NCI-H2196 (cell line): ENCODE results near the gene OLFML1.
A peak's percentile ranks its signal among the peaks of the same experiment; 100 is the strongest.

Experiments
- DNase-seq: peaks from one replicate; lab custom pipeline; 2025; ENCODE audit not compliant: unreplicated experiment; lab: John Stamatoyannopoulos, UW

Gene OLFML1

DNA sequence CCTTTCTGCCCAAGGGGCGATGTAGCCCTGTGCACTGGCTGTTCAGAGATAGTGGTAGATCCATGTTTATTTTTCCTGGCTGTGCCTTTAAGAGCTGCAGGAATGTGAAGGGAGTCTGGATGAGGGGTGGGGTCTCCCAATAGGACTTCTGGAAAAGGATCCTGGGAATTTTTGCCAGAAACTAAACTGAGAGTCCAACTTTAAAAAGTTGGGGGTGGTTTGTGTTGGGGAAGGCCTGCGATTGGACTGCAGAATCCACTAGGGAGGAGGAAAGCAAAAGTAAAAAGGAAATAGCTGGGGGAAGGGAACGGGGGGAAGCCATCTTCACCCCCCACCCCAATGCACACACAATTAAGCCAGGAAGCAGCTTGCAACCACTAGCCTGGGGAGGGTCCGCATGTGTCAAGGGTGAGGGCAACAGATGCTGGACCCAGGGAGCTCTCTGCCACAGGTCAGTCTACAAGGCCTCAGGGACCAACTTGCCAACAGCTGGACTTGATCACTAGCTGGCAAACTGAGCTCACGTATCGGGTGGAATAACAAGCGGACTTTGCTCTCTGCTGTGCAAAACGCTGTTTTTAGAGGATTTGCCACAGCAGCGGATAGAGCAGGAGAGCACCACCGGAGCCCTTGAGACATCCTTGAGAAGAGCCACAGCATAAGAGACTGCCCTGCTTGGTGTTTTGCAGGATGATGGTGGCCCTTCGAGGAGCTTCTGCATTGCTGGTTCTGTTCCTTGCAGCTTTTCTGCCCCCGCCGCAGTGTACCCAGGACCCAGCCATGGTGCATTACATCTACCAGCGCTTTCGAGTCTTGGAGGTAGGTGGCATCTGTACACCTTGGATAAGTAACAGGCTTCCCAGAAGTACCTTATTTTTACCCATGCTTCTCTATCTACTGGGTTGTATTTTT is at the start of gene OLFML1:
OLFML1 (plus strand) TSS at position 321 of the 912 bp plus-strand sequence; CDS start at position 691, 370 bp downstream.
- no peak for DNase-seq

DNA sequence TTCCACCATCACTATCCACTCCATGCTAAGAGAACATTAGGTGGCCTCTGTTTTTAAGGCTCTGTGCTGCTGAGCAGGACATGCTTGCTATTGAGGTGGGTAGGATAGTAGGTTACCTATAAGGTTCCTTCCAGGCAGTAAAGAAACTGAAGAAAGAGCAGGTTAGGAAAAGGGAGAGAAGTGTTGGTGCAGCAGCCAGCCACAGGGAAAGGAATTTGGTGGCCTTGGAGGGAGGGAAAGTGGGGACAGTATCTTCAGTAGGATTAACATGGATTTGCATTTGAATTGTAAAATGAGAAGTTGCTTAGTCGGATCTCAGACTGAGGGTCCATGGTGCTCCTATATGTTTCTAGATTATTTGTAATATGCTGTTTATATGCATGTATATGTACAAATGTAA is 49.2 kb upstream of the OLFML1 start:
- no peak for DNase-seq

DNA sequence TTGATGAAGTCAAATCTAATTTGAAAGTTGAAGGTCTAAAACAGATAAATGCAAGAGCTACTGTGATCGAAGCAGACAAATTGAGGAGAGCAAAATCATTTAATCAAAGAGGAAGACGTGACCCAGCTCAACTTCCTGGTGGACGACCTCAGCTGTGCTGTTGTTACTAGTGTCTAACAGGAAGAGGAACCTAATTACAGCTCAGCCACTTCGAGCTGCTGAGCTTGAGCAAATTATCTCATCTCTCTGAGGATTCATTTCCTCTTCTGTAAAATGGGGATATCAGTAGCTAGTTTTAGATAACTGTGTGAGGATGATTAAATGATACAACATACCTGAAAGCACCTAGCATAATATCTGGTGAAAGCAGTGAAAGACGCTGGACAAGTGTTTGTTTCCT is 48.6 kb upstream of the OLFML1 start:
- no peak for DNase-seq

DNA sequence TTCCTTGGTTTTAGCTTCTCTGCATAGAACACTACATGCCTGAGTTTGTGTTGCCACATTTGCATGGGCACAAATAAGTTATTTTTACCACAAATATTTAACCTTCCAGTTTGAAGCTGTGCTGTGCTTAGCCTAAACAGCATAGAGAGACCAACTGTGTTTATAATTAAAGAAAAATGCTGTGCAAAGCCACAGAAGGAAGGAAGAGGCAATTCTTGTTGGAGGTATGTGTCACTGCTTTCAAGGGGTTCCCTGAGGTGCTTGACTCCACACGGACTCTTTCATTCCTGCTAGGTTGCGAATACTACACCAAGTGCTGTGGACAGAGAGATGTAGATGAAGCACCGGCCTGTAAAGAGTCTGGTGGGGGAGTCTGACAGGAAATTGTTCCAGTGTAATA is 47.6 kb upstream of the OLFML1 start:
- no peak for DNase-seq

DNA sequence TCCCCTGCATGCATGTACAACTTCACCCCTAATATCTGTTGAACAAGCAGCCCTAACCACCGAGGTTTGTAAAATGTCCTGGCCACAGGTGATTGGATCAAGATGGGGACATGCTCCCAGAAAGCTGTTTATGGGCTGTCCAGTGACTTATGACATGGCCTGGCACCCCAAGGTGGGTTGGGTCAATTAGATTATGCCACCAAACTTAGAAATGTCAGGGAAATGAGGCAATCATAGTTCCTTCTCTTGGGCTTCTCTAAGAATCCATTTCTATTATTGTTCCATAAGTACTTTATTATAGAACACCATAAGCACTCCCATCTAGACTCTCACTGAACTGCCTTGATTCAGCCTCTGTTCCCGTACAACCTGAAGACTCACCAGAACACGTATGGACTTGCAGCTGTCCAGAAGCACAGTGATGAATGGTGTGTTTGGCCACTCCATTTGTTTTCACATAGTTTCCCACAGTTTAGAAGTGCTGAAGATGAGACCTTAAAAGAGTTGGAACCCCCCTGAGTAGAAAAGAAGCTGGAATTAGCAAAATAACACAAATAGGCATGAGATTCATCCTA is 45.5 kb upstream of the OLFML1 start:
- no peak for DNase-seq

DNA sequence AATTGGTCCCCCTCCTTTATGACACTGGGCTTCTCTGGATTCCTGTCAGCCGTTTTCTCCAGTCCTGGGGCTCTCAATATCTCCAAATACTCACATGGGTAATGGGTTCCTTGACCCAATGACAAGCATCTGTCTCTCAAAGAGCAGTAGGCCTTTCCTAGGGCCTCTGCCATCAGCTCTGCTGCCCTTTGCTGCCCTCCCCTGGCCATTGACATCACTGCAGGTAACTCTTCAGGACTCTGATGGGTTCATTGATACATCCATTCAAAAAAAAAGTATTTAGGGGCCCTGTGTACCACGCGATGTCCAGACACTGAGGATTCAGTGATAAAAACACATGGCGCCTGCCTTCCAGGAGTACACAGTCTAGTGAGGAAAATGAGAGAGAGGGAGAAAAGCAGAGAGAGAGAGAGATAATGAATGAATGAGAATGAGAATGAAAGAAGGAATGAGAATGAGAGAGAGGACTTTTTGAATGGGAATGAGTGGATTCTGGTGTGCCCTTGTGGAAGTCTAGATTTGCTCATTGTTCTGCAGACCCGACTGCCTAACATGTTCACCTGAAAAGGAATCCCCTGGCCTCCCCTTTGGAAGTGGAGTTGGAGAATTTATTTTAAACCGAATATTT is 42.6 kb upstream of the OLFML1 start:
- peak; percentile 60 for DNase-seq

DNA sequence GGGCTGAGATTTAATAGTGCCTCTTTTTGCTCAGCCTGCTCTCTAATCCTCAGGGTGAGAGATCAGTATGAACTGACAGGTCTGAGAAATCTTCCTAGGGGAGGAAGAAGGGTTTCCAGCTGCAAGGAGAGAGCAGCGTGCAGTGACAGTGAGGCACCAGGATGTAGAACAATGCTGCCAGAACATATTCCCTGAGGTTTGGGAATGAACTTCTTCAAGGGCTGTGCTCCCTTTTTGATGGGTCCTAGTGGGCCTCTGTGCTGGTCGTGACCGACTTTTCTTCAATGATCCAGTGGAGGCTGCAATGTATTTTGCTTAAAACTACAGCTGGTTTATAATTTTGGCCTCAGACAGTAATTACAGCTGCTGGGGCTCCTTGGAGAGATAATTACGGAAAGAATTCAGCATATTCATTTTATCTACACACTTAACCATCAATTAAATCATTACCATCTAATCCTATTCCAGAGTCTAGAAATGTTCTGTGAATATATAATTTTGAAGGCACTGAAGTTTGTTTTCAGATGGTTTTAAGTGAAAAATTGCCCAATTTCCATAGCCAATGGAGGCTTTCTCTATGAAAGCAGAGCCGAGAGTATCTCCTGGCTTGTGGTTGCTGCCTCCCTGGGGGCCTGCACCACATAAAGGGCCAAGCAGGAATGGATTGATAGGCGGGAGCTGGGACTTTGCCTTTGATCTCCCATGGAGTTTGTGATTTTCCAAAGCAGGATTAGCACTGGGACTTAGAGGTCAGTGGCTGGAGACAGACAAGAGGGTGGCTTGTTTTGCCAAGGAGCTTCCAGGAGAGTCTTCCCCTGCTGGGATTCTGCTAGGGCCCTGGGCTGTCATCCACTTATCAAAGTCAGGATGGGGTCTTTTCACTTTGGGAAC is 41.0 kb upstream of the OLFML1 start:
- DNase-seq = no peak

DNA sequence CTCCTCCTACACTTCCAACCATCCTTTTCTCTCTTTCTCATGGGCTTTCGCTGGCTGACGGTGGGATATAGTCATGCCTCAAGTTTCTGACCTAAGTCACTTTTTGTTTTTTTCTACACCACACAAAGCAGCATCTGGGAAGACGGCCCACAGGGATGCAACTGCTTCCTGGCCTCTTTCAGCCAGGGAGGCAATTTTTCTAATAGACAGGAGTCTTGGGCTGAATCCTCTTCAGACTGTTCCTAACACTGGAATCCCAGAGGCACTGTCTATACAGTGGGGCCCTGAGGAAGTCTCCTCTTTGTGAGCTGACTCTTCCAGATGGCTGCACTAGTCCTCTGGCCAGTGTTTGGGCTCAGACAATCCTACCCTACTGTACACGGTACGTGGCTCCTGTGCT is 39.7 kb upstream of the OLFML1 start:
- DNase-seq = no peak

DNA sequence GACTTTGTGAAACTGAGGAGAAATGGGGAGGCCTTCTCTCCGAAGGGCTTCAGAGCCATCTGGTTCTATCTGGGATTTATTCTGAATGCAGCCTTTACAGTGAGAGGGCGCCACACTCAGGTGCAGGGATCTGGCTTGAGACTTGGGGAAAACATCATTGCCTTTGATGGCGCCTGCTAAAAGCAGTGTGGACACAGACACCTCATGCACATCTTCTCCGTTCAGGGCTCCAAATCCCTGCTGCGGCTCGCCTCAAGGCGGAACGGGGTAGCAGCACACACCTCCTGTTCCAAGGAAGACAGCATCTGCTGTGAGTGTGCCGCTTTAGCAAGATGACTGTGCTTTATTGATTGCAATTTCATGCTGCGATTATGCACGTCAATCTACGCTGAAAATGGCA is 37.1 kb upstream of the OLFML1 start:
- no peak for DNase-seq

DNA sequence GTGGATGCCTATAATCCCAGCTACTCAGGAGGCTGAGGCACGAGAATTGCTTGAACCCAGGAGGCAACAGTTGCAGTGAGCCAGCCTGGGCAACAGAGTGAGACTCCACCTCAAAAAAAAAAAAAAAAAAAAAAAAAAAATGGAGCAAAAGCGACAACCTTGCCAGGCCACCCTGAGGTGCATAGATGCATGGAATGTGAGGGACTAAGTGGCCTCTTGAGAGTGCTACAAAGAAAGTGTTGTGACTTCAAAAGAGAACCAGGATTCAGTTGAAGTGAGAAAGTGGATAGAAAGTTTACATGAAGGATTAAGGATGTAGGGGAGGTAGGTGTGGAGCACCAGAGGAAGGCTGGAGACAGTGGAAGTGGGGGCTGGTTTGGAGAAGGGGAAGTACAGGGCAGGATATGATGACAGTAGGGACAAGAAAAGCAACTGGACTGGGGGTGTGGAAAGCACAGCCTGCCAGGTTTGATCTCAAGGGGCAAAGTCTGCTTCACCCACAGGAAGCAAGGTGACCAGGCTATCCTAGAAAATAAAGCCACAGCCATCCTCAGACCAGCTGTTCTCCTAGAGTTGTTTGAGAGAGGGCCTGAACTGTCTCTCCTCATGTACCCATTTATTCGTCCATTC is 36.0 kb upstream of the OLFML1 start:
- DNase-seq = no peak

DNA sequence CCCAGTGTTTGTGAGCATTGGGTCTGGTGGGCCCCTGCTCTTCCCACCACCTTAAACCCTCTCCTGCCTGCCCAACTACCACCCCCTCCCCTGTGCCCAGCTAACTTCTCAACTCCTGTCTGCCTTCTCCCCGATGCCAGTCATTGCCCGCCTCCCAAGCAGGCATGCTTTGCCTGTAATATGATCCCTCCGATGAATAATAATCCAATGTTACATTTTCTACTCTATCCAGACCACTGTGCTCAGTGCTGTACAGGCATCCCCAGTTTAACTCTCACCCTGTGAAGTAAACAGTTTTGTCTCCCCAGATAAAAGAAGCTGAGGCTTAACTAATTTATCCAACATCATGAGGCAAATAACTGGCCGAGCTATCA is 35.5 kb upstream of the OLFML1 start:
- no peak for DNase-seq

DNA sequence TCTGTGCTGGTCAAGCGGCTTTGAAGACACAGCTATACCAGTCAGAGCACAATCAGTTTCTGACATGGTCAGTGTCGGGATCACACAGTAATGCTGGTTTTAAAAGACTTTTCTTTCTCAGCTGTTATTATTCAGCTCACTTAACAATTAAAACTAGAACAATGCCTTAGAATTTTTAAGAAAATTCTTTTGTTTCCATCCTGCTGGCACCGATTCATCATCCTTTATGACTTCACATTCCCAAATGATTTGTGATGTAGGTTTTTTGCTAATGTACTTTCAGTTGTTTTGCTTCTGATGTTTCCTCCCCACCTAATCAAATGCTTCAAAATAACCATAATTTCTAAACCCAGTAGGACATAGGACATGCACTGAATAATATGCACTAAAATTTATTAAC is 34.5 kb upstream of the OLFML1 start:
- DNase-seq = no peak

DNA sequence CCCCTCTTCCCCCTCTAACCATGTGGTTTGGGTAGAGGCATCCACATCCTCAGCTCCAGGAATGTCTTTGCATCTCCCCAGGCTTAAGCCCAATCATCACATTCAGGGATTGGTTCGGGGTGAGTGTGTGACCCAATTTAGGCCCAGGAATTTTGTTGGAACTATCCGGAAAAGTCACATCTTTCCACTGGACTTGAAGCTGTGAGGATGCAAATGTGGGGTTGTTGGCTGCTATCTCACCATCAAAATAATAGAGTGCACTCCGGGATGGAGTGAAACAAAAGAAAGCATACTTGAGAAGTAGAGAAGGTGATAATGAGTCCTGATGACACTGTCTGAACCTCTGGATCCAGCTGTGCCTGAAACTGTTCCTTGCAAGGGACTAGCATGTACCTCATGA is 33.8 kb upstream of the OLFML1 start:
- no peak for DNase-seq

DNA sequence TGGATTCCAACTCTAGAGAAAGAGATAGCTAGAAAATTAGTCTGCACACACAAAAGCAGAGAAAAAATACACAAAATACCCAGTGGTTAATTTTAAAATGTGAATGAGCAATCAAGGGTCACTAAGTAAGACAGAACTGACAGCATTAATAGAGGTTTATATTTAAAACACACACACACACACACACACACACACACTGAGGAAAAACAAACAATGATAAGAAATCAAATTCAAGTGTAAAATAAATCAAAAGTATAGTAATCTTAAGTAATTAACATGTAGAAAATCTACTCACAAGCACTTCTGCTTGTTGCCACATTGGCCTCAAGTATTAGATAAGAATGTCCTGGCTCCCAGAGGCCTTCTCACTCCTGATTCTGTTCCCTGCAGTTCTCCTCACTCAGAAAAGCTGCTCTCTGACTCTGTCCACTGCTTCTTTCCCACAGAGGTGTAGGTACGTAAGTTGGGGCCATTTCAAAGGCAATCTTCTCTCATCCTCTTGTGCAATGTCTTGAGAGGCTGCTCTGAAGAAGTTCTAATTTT is 33.3 kb upstream of the OLFML1 start:
- no peak for DNase-seq

DNA sequence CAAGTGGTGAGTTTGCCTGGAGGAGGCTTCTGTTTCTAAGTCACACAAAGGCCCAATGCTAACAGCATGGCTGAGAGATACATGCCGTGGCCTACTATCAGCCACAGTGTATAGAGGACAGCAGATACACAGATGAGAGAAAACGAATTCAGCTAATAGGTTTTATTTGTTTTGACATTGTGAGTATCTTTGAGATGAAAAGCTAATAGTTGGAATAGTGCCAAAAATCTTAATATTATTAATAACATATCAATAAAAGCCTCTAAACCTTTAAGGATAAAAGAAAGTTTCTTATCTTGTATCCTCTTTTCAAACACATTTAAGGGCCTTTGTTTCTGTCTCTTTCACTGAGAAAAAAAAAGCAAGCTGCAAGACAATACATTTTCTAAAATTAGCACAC is 30.5 kb upstream of the OLFML1 start:
- no peak for DNase-seq

DNA sequence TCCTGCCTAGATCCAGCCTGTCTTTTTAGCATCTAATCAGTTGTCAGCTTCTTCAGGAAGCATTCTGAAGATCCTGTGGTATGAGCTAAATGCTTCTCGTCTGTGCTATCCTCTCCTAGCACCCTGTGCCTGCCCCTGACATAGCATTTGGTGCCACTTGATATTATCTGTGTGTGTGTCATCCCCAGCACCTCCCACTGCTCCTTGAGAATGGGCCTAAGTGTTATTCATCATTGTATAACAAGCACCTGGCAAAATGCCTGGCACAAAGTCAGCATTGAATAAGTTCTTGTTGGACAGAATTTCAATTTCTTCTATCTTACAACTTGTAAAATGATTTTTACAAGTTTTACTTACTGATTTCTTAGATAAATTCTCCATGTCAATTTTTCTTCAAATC is 28.1 kb upstream of the OLFML1 start:
- no peak for DNase-seq

DNA sequence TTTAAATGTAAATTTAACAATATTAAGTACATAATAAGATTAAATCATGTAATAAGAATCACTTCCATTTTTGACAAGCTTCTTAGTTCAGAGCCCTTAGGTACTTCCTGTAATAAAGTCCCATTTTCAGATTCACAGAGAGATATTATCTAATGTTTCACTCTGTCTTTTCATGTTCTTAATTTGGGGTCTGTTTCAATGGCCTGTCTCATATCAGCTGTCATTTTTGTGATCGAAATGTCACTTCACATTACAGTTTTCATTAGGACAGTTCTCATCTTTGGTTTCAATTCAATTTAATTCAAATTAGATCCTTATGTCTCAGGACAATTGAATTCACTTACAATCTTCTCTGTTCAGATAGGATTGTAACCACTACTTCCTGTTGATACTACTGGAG is 22.6 kb upstream of the OLFML1 start:
- no peak for DNase-seq

DNA sequence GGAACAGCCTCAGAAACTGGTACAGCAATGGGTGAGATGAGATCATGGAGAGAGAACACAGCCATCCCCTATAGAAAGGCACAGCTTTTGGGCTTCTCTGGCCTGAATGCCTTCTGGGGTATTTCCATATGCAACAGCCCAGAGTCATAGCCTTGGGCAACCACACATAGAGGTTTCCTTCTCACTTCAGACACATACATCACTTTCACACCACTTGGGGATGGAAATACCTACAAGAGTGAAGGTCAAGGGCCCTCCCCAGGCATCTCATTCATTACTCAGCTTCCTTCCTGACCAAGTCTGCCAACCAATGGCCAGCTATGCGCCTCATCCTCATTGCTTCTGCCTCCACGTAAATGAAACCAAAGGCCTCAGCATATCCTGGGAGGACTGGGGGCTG is 17.7 kb upstream of the OLFML1 start:
- DNase-seq = no peak

DNA sequence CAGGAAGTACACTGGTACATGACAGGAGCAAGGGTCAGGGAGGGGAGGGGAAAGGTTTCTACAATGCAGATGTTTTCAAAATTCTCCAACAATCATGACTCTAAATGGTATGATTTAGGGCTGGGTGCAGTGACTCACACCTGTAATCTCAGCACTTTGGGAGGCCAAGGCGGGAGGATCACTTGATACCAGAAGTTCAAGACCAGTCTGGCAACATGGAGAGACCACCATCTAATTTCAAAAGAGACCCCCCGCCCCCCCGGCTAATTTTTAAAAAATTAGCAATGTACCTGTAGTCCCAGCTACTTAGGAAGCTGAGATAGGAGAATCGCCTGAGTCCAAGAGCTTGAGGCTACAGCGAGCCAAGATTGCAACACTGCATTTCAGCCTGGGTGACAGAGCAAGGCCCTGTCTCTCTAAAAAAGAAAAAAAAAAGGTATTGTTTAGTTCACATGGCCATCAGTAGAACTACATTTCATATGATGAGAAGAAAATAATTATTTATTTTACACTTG is 15.9 kb upstream of the OLFML1 start:
- DNase-seq = no peak

DNA sequence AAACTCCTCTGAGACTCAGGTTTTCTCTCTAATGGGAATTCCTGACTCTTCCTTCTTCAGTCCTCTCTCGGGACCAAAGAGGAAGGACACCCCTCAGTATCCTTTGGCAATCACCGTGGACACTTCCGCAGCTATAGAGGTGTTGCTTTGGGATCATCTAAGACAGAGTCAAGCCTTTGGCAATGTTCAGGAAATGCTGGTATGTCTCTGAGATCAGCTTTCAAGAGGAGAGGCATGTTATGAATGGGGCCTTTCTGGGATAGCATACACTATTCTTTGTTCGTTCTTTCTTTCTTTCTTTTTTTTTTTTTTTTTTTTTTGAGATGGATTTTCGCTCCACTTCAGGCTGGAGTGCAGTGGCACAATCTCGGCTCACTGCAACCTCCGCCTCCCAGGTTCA is 14.2 kb upstream of the OLFML1 start:
- no peak for DNase-seq
